ENCODE data around the gene KIF24. TPM values are rescaled to one million over a fixed set of nuclear protein-coding genes. Genes with fewer than 3 reads are reported as not detected.

Gene KIF24
- polyA plus RNA-seq, 1 experiment: 0.77 TPM

- POLR2A ChIA-PET: interaction anchor here (1.2 kb wide), 1 partner anchor 197 kb away, joined by 3 read pairs; the partner anchor contains the start of gene UBAP1
- peak overlapping the region; percentile 75 for H3K4me3 ChIP-seq (ENCODE audit: low read depth, low read length)
- H3K27me3 ChIP-seq (ENCODE audit: control insufficient read depth, insufficient read depth, low read length): peaks cover 34% of the 10 kb centered on the region
- no peak for TF ChIP-seq CTCF (IDR thresholded peaks at IDR 0.05; ENCODE audit: low read depth, low read length)
- H3K27ac ChIP-seq (ENCODE audit: low read depth, low read length): no peak overlapping the region
- CTCF ChIA-PET: interaction anchor here (2.1 to 6.5 kb wide), 3 partner anchors 28 to 43 kb away, joined by 11 to 59 read pairs (median 11); no protein-coding TSS in a partner anchor
- H3K9me3 ChIP-seq (ENCODE audit: control insufficient read depth, insufficient read depth, low read length): peaks cover 17% of the 10 kb centered on the region
- DNase-seq (ENCODE audit: low read depth, low spot score): no peak
Observed at GRCh38 chr9:34375901-34376595, 47.0 kb upstream of the KIF24 start.

GRCh38 chr9:34374905-34375552 is 46.0 kb upstream of the KIF24 start:
- ChIA-PET CTCF (interaction anchor here (3.0 to 6.5 kb wide), 2 partner anchors 29 to 42 kb away, joined by 11 to 59 read pairs; no protein-coding TSS in a partner anchor), POLR2A (no interaction called here)
- no peak for TF ChIP-seq CTCF (IDR thresholded peaks at IDR 0.05; ENCODE audit: low read depth, low read length)
- Histone ChIP-seq H3K27ac (ENCODE audit: low read depth, low read length) (no peak overlapping the region), H3K4me3 (ENCODE audit: low read depth, low read length) (no peak overlapping the region), H3K27me3 (ENCODE audit: control insufficient read depth, insufficient read depth, low read length) (peaks cover 42% of the 10 kb centered on the region), H3K9me3 (ENCODE audit: control insufficient read depth, insufficient read depth, low read length) (peaks cover 22% of the 10 kb centered on the region)
- DNase-seq (ENCODE audit: low read depth, low spot score): no peak

- CTCF ChIA-PET: interaction anchor here (1.9 to 3.0 kb wide), 2 partner anchors 30 to 42 kb away, joined by 4 to 11 read pairs; no protein-coding TSS in a partner anchor
- POLR2A ChIA-PET: no interaction called here
- peaks cover 22% of the 10 kb centered on the region for H3K9me3 ChIP-seq (ENCODE audit: control insufficient read depth, insufficient read depth, low read length)
- no peak overlapping the region for H3K27ac ChIP-seq (ENCODE audit: low read depth, low read length)
- no peak overlapping the region for H3K4me3 ChIP-seq (ENCODE audit: low read depth, low read length)
- peaks cover 47% of the 10 kb centered on the region for H3K27me3 ChIP-seq (ENCODE audit: control insufficient read depth, insufficient read depth, low read length)
- DNase-seq (ENCODE audit: low read depth, low spot score): no peak
- TF ChIP-seq CTCF (IDR thresholded peaks at IDR 0.05; ENCODE audit: low read depth, low read length): no peak
Observed at GRCh38 chr9:34374339-34374738, 45.3 kb upstream of the KIF24 start.

- no peak for TF ChIP-seq CTCF (IDR thresholded peaks at IDR 0.05; ENCODE audit: low read depth, low read length)
- Histone ChIP-seq H3K4me3 (ENCODE audit: low read depth, low read length) (no peak overlapping the region), H3K9me3 (ENCODE audit: control insufficient read depth, insufficient read depth, low read length) (peaks cover 22% of the 10 kb centered on the region), H3K27ac (ENCODE audit: low read depth, low read length) (no peak overlapping the region), H3K27me3 (ENCODE audit: control insufficient read depth, insufficient read depth, low read length) (peaks cover 47% of the 10 kb centered on the region)
- DNase-seq (ENCODE audit: low read depth, low spot score): no peak
- ChIA-PET POLR2A (no interaction called here), CTCF (interaction anchor here (1.9 to 3.0 kb wide), 2 partner anchors 31 to 41 kb away, joined by 4 to 11 read pairs; no protein-coding TSS in a partner anchor)
Observed at GRCh38 chr9:34373749-34374148, 44.7 kb upstream of the KIF24 start.
